Mesothelial cell of epicardium (in vitro differentiated cells): ENCODE data around the gene ARHGAP30. TPM values are rescaled to one million over a fixed set of nuclear protein-coding genes. Genes with fewer than 3 reads are reported as not detected.
A peak's percentile ranks its signal among the peaks of the same experiment; 100 is the strongest.

Experiments used
- DNase-seq, 2 experiments: peaks; one replicate each; pipeline ENCODE4 v3.0.0; 2021; ENCODE audit warnings: low spot score in 2 of 2; ENCODE audit not compliant: unreplicated experiment in 2 of 2
- H3K27ac Mint-ChIP-seq: 2 replicates; pipeline ENCODE4 v1.8.0; 2021; ENCODE audit warnings: mixed read lengths
- H3K27me3 Mint-ChIP-seq: 2 replicates; pipeline ENCODE4 v1.8.0; 2021; ENCODE audit warnings: low read depth, mixed read lengths
- H3K36me3 Mint-ChIP-seq: 2 replicates; pipeline ENCODE4 v1.8.0; 2021; ENCODE audit warnings: mixed read lengths
- H3K4me1 Mint-ChIP-seq: 2 replicates; pipeline ENCODE4 v1.8.0; 2021; ENCODE audit warnings: mixed read lengths
- H3K4me3 Mint-ChIP-seq: 2 replicates; pipeline ENCODE4 v1.8.0; 2021; ENCODE audit warnings: mild to moderate bottlenecking, moderate library complexity, mixed read lengths
- H3K9me3 Mint-ChIP-seq: 2 replicates; pipeline ENCODE4 v1.8.0; 2021; ENCODE audit warnings: mixed read lengths
- CTCF ChIP-seq: fragments of 200-600 bp; sonication (generic); IDR thresholded peaks from one replicate; pipeline ENCODE4 v1.5.0; 2021; ENCODE audit warnings: antibody characterized with exemption; ENCODE audit not compliant: unreplicated experiment
- total RNA-seq: library from RNA; stranded (reverse); gene quantifications from 3 replicates; pipeline ENCODE4 v1.2.1, GENCODE V29; 2021

The ARHGAP30 gene
- total RNA-seq, 1 donor from 2014 or later: 1.6 TPM

DNA sequence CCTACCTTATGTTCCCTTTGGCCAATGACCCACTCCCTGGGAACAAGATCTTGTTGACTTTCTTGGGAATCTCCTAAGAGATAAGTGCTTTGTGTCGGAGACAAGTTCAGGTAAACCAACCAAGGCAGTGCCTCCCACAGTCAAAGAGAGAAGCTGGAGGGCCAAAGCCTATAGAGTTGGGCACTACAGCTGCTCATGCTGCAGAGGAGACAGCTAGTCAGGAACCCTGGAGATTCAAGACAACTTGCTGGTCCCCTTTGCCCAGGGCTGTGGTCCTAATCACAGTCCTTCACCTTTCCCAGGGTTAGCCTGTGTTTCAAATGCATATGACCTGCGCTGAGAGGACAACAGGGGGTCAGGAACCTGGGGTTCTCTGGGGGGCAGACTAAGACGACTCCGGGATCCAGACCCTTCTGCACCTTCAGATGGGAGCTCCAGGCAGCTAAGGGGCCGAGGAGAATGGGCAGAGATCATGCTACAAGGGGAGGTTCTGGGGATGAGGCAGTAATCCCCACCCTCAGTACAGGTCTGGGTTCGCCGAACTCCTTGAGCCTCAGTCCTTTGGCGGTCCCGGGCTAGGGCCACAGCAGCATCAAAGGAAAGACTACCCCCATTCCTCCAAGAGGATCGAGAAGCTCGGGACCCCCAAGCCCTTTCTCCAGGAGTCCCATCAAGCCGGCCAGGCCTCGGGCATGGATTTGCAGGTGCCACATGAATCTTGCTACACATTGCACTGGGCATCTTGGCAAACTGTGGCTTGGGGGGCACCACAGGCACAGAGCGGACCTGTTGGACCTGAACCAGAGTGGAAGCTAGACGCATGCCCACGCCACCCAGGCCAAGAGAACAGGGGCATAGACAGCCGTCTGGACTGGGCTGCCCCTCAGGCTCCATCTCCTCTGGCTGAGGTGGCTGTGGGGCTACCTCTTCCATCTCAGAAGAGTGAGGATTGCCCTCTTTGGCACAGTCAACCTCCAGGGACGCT, 22.0 kb downstream of the ARHGAP30 start:
- Mint-ChIP-seq H3K27ac (no peak overlapping the region), H3K9me3 (peaks cover 24% of the 10 kb centered on the region), H3K36me3 (peaks cover 29% of the 10 kb centered on the region), H3K4me1 (peaks cover 23% of the 10 kb centered on the region), H3K4me3 (no peak overlapping the region), H3K27me3 (no peaks in the 10 kb centered on the region)
- no peak for TF ChIP-seq CTCF
- DNase-seq: no peak

GRCh38 chr1:161046605-161047228, 23.0 kb downstream of the ARHGAP30 start:
- peaks cover 23% of the 10 kb centered on the region for H3K4me1 Mint-ChIP-seq
- H3K4me3 Mint-ChIP-seq: peak overlapping the region; percentile 91
- DNase-seq: no peak
- peak overlapping the region; percentile 100 for H3K27ac Mint-ChIP-seq
- H3K9me3 Mint-ChIP-seq: peaks cover 24% of the 10 kb centered on the region
- H3K27me3 Mint-ChIP-seq: no peaks in the 10 kb centered on the region
- peaks cover 36% of the 10 kb centered on the region for H3K36me3 Mint-ChIP-seq
- TF ChIP-seq CTCF: no peak

- TF ChIP-seq CTCF: peak; percentile 17
- Mint-ChIP-seq H3K27ac (peak within 1 kb of the TSS; percentile 100), H3K36me3 (peaks cover 39% of the 10 kb centered on the region), H3K27me3 (no peaks in the 10 kb centered on the region), H3K4me1 (peaks cover 23% of the 10 kb centered on the region), H3K9me3 (peaks cover 24% of the 10 kb centered on the region), H3K4me3 (peak within 1 kb of the TSS; percentile 91)
- DNase-seq: peak; percentile 86 to 95
These were observed 23.7 kb downstream of the ARHGAP30 start, which contains the start of gene USF1 for GRCh38 chr1:161045736-161046604. USF1 (minus strand) TSS chr1:161045977; CDS start chr1:161043275, 2,702 bp downstream.

DNA sequence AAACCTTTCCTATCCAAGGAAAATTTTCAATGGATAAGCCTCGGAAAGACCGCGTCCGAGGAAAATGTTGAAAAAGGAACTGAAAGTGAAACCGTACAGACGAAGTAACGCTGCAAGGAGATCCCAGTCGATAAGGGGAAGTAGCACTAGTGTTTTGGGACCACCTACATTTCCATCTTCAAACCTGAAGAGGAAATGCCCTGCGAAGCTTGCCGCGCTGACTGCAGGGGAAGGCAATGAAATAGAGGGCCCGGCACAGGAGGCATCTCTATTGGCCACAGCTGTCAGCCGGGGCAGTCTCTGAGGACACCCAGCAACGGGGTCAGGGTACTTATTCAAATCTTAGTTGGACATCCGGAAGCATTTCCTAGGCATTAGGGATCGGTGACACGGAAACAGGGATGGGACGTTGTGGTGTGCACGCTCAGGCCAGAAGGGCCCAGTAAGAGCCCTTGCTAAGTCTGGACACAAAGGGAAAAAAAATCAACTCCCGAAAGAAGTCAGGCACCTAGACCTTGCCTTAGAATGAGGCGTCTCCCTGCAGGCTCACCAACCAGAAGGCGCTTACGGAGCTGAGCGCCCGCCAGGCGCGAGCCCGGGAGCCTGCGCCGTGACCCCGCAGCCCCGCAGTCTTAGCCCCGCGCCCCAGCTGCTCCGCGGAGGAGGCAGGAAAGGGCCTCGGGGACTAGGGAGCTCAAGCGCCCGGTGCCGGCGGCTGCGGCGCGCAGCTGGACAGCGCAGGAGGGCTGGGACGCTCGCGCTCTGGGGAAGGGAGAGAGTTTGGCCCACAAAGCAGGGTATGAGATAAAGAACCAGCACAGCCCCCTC, 24.6 kb downstream of the ARHGAP30 start:
- TF ChIP-seq CTCF: no peak
- peak in 1 of 2 experiments; percentile 48 for DNase-seq
- peaks cover 24% of the 10 kb centered on the region for H3K9me3 Mint-ChIP-seq
- peak overlapping the region; percentile 100 for H3K27ac Mint-ChIP-seq
- H3K36me3 Mint-ChIP-seq: peaks cover 43% of the 10 kb centered on the region
- no peaks in the 10 kb centered on the region for H3K27me3 Mint-ChIP-seq
- H3K4me3 Mint-ChIP-seq: peak overlapping the region; percentile 91
- peaks cover 23% of the 10 kb centered on the region for H3K4me1 Mint-ChIP-seq
